ENCODE data around the gene OR7G2.

DNA sequence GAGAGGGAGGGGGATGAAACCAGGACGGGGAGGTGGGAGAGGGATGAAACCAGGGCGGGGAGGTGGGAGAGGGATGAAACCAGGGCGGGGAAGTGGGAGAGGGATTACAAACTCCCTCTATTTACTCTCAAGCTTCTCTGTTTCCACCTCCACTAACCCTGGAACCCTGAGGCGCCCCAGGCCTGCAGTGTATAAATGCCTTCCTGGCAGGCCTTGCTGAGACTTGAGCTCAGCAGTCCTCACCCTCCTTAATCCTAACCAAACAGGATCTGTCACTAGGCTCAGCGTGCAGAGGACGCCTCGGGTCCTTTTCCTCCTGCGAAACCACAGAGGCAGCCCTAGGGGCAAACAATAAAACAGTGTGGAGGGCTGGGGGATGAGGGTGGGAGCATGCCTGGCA lies 52.5 kb downstream of the OR7G2 start:
- TF ChIP-seq, protein P1, sequence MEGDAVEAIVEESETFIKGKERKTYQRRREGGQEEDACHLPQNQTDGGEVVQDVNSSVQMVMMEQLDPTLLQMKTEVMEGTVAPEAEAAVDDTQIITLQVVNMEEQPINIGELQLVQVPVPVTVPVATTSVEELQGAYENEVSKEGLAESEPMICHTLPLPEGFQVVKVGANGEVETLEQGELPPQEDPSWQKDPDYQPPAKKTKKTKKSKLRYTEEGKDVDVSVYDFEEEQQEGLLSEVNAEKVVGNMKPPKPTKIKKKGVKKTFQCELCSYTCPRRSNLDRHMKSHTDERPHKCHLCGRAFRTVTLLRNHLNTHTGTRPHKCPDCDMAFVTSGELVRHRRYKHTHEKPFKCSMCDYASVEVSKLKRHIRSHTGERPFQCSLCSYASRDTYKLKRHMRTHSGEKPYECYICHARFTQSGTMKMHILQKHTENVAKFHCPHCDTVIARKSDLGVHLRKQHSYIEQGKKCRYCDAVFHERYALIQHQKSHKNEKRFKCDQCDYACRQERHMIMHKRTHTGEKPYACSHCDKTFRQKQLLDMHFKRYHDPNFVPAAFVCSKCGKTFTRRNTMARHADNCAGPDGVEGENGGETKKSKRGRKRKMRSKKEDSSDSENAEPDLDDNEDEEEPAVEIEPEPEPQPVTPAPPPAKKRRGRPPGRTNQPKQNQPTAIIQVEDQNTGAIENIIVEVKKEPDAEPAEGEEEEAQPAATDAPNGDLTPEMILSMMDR (IDR thresholded peaks at IDR 0.05): no peak
- no peak for TF ChIP-seq POLR2A (IDR thresholded peaks at IDR 0.05)
